Tibial nerve (tissue), 3 donors: ENCODE measurements around the gene TTC23.

Experiments used
- CTCF ChIP-seq, 5 experiments: fragments of 200-600 bp in 3 of 5; fragments of 450-650 bp in 2 of 5; sonication (generic) in 3 of 5; IDR thresholded peaks; one replicate each; pipeline ENCODE4 v1.5.1; 2016 to 2019; ENCODE audit warnings: antibody characterized with exemption in 5 of 5, mild to moderate bottlenecking in 3 of 5, moderate library complexity in 2 of 5
- POLR2A ChIP-seq, 2 donors: fragments of 450-650 bp; IDR thresholded peaks; one replicate each; pipeline ENCODE4 v1.6.1; 2017; ENCODE audit warnings: antibody characterized with exemption in 2 of 2, mild to moderate bottlenecking in 2 of 2, moderate library complexity in 2 of 2

- TF ChIP-seq POLR2A (IDR thresholded peaks at IDR 0.05) (no peak), CTCF (IDR thresholded peaks at IDR 0.05) (no peak)
These were observed 130.4 kb downstream of the TTC23 start for GRCh38 chr15:99118801-99119546.
